Smooth muscle cell (in vitro differentiated cells): ENCODE results near the gene COL8A1. TPM values are rescaled to one million over a fixed set of nuclear protein-coding genes. Genes with fewer than 3 reads are reported as not detected.

ENCODE experiments used
- DNase-seq: peaks from one replicate; lab custom pipeline; 2025; ENCODE audit not compliant: unreplicated experiment; lab: John Stamatoyannopoulos, UW
- H2AFZ ChIP-seq: fragments of 200-600 bp; sonication (generic); 2 replicates; pipeline ENCODE4 v1.6.0; 2016; ENCODE audit warnings: antibody characterized with exemption, low read depth, mild to moderate bottlenecking
- H3F3A ChIP-seq: fragments of 200-600 bp; sonication (generic); 2 replicates; pipeline ENCODE4 v1.6.0; 2017; ENCODE audit warnings: antibody characterized with exemption, low read depth
- H3K27ac ChIP-seq: fragments of 200-600 bp; sonication (generic); 2 replicates; pipeline ENCODE4 v1.5.1; 2016; ENCODE audit warnings: low read depth, mild to moderate bottlenecking
- H3K27me3 ChIP-seq: fragments of 200-600 bp; sonication (generic); 2 replicates; pipeline ENCODE4 v1.6.1; 2016; ENCODE audit warnings: low read depth, mild to moderate bottlenecking
- H3K36me3 ChIP-seq: fragments of 200-600 bp; sonication (generic); 2 replicates; pipeline ENCODE4 v1.5.1; 2016; ENCODE audit warnings: low read depth
- H3K4me1 ChIP-seq: fragments of 200-600 bp; sonication (generic); 2 replicates; pipeline ENCODE4 v1.5.1; 2016; ENCODE audit warnings: low read depth
- H3K4me2 ChIP-seq: fragments of 200-600 bp; sonication (generic); 2 replicates; pipeline ENCODE4 v1.6.0; 2016; ENCODE audit warnings: mild to moderate bottlenecking
- H3K4me3 ChIP-seq: fragments of 200-600 bp; sonication (generic); 2 replicates; pipeline ENCODE4 v1.5.1; 2016; ENCODE audit warnings: mild to moderate bottlenecking
- H3K79me2 ChIP-seq: fragments of 200-600 bp; sonication (generic); 2 replicates; pipeline ENCODE4 v1.6.0; 2016; ENCODE audit warnings: low read depth, mild to moderate bottlenecking
- H3K9ac ChIP-seq: fragments of 200-600 bp; sonication (generic); 2 replicates; pipeline ENCODE4 v1.6.0; 2016; ENCODE audit warnings: low read depth
- H3K9me3 ChIP-seq: fragments of 200-600 bp; sonication (generic); replicated peaks from 2 replicates; pipeline ENCODE4 v1.5.1; 2016; ENCODE audit warnings: low read depth
- H4K20me1 ChIP-seq: fragments of 200-600 bp; sonication (generic); 2 replicates; pipeline ENCODE4 v1.6.0; 2016; ENCODE audit warnings: low read depth
- WGBS: methylation state at CpG from one replicate; pipeline ENCODE4 v1.1.7; 2016; ENCODE audit warnings: low lambda C conversion rate; 5-methylcytosine and 5-hydroxymethylcytosine counted together
- polyA plus RNA-seq: library from polyadenylated mRNA; unstranded; fragments of >200 nt; fragmentation: Nextera tagmentation; extraction: Ambion mirVana; gene quantifications from 2 replicates; pipeline ENCODE4 v1.2.1, GENCODE V29; 2016
- total RNA-seq: library from RNA; depleted of rRNA; stranded (reverse); fragments of >200 nt; gene quantifications from 2 replicates; pipeline ENCODE4 v1.2.3, GENCODE V29; 2014
- TF ChIP-seq, protein P1 (sequence below): fragments of 200-600 bp; sonication (generic); IDR thresholded peaks from 2 replicates; pipeline ENCODE4 v1.5.1; 2017; ENCODE audit warnings: borderline replicate concordance, mild to moderate bottlenecking, antibody characterized with exemption; ENCODE audit not compliant: insufficient read depth, poor library complexity, severe bottlenecking

Gene COL8A1
- total and polyA plus RNA-seq, 2 experiments from 2014 or later = 7.9 to 8.2 TPM

DNA sequence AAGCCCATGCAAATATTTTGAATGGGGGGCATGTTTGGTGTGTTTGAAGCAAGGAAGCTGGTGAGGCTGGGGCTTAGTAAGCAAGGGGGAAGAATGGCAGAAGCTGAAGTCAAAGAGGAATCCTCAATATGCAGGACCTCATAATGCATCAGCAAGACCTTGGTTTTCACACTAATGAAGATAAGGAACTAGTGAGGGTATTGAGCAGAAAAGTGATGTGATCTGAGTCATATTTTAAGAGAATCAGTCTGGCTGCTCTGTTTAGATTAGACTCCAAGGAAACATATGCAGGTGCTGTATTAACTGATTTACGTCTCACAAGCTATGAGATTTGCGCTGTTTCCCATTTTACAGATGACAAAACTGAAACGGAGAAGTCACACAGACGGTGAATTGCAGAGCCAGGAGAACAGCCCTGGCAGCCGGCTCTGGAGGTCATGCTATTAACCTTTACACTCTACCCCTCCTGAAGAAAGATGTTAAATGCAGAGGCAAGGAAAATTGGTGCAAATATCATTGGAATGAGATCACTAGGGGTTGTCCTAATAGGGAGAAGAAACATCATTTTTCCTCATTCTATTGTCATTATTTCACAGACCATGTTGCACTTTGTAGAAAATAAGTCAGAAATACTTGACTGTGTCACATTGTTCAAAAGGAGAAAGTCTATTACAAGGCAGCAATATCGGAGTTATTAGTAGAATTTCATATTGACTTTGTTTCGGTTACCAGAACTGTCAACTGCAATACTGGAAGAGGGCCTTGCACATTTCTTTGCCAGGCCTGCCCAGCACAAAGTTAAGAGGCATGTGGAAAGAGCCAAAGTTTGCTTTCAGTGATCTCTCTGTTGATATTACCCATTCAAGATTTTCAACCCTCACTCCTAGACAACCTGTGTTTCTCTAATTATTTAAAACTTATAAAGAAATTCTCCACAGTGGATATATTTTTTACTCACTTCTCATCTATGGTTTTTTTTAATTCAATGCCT, 64.9 kb downstream of the COL8A1 start:
- TF ChIP-seq, protein P1, sequence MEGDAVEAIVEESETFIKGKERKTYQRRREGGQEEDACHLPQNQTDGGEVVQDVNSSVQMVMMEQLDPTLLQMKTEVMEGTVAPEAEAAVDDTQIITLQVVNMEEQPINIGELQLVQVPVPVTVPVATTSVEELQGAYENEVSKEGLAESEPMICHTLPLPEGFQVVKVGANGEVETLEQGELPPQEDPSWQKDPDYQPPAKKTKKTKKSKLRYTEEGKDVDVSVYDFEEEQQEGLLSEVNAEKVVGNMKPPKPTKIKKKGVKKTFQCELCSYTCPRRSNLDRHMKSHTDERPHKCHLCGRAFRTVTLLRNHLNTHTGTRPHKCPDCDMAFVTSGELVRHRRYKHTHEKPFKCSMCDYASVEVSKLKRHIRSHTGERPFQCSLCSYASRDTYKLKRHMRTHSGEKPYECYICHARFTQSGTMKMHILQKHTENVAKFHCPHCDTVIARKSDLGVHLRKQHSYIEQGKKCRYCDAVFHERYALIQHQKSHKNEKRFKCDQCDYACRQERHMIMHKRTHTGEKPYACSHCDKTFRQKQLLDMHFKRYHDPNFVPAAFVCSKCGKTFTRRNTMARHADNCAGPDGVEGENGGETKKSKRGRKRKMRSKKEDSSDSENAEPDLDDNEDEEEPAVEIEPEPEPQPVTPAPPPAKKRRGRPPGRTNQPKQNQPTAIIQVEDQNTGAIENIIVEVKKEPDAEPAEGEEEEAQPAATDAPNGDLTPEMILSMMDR = no peak
- no peak for DNase-seq
- no peaks in the 10 kb centered on the region for H3K36me3 ChIP-seq

GRCh38 chr3:99704417-99704816, 66.0 kb downstream of the COL8A1 start:
- H3K4me2 ChIP-seq = no peak overlapping the region
- H3K9ac ChIP-seq = no peak overlapping the region
- no peak for DNase-seq
- TF ChIP-seq, protein P1 = no peak
- H3K4me1 ChIP-seq = no peaks in the 10 kb centered on the region
- H3F3A ChIP-seq = no peaks in the 10 kb centered on the region
- H3K79me2 ChIP-seq = no peaks in the 10 kb centered on the region
- H3K9me3 ChIP-seq = no peaks in the 10 kb centered on the region
- H3K4me3 ChIP-seq = no peak overlapping the region
- no peaks in the 10 kb centered on the region for H3K27me3 ChIP-seq
- H4K20me1 ChIP-seq = no peaks in the 10 kb centered on the region
- no peak overlapping the region for H3K27ac ChIP-seq
- no peaks in the 10 kb centered on the region for H3K36me3 ChIP-seq
- WGBS = 69% methylated on average over 2 of the region's 2 CpGs
- no peak overlapping the region for H2AFZ ChIP-seq

More for the DNA sequence above, 64.9 kb downstream of the COL8A1 start:
- Histone ChIP-seq H3K9ac (no peak overlapping the region), H2AFZ (no peak overlapping the region), H3K4me1 (no peaks in the 10 kb centered on the region), H4K20me1 (no peaks in the 10 kb centered on the region), H3K4me3 (no peak overlapping the region), H3K9me3 (no peaks in the 10 kb centered on the region), H3K79me2 (no peaks in the 10 kb centered on the region), H3K4me2 (no peak overlapping the region), H3K27me3 (no peaks in the 10 kb centered on the region), H3K27ac (no peak overlapping the region), H3F3A (peaks cover 5% of the 10 kb centered on the region)
- WGBS = 88% methylated on average over 7 of the region's 7 CpGs

DNA sequence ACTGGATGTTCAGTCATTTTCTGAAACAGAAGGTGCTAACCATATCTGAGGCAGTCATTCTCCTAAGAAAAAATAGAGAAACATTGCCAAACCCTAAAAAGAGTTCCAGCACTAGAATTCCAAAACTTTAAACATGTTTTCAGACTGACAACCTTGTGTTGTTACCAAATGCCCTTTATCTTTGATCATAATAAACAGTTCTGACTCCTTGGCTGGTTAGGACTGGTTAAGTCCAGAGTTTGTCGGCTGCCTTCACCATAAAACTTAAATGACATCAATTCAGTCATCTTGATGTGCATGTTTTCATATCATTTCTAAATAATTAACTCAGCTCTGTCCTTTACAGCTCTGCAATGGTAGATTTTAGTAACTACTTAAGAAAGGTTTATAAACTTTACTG, 68.0 kb downstream of the COL8A1 start:
- no peak overlapping the region for H3K9ac ChIP-seq
- no peaks in the 10 kb centered on the region for H3F3A ChIP-seq
- H4K20me1 ChIP-seq = no peaks in the 10 kb centered on the region
- no peak overlapping the region for H3K4me2 ChIP-seq
- no peaks in the 10 kb centered on the region for H3K9me3 ChIP-seq
- H3K36me3 ChIP-seq = no peaks in the 10 kb centered on the region
- no peaks in the 10 kb centered on the region for H3K4me1 ChIP-seq
- no peak overlapping the region for H3K4me3 ChIP-seq
- TF ChIP-seq, protein P1 = no peak
- no peak for DNase-seq
- H2AFZ ChIP-seq = no peak overlapping the region
- H3K27ac ChIP-seq = no peak overlapping the region
- H3K27me3 ChIP-seq = no peaks in the 10 kb centered on the region
- 69% methylated on average over 1 of the region's 1 CpG for WGBS
- no peaks in the 10 kb centered on the region for H3K79me2 ChIP-seq
